Esophagus (tissue), 2 donors: ENCODE results near the gene TRPM5. TPM values are rescaled to one million over a fixed set of nuclear protein-coding genes. Genes with fewer than 3 reads are reported as not detected.

ENCODE experiments used
- H3K27ac ChIP-seq, 2 donors: one replicate each; pipeline ENCODE4 v1.5.1; 2013; ENCODE audit warnings: low read depth in 2 of 2, mild to moderate bottlenecking in 2 of 2, inconsistent platforms in 1 of 2, low read length in 1 of 2, moderate library complexity in 1 of 2
- H3K27me3 ChIP-seq, 2 donors: one replicate each; pipeline ENCODE4 v1.6.1; 2013; ENCODE audit warnings: low read length in 2 of 2, control low read depth in 1 of 2, mild to moderate bottlenecking in 1 of 2; ENCODE audit not compliant: insufficient read depth in 2 of 2, control insufficient read depth in 1 of 2
- H3K36me3 ChIP-seq, 2 donors: one replicate each; pipeline ENCODE4 v1.6.1; 2013; ENCODE audit warnings: low read length in 1 of 2; ENCODE audit not compliant: control insufficient read depth in 2 of 2, insufficient read depth in 2 of 2
- H3K4me1 ChIP-seq, 2 donors: one replicate each; pipeline ENCODE4 v1.6.1; 2013; ENCODE audit warnings: low read length in 1 of 2; ENCODE audit not compliant: control insufficient read depth in 2 of 2, insufficient read depth in 2 of 2
- H3K4me3 ChIP-seq, 2 donors: one replicate each; pipeline ENCODE4 v1.5.1; 2013; ENCODE audit warnings: low read length in 2 of 2, mild to moderate bottlenecking in 2 of 2, low read depth in 1 of 2, moderate library complexity in 1 of 2
- H3K9me3 ChIP-seq, 2 donors: one replicate each; pipeline ENCODE4 v1.6.1; 2013; ENCODE audit warnings: mild to moderate bottlenecking in 2 of 2, low read depth in 1 of 2, low read length in 1 of 2, moderate library complexity in 1 of 2; ENCODE audit not compliant: control insufficient read depth in 2 of 2, insufficient read depth in 1 of 2
- WGBS, 2 donors: extraction: QIAGEN DNeasy Blood & Tissue Kit; methylation state at CpG; one replicate each; pipeline ENCODE4 v1.1.7; 2013; 5-methylcytosine and 5-hydroxymethylcytosine counted together
- polyA plus RNA-seq, 2 donors: library from polyadenylated mRNA; stranded (reverse); fragments of 200-250 nt; gene quantifications; one replicate each; pipeline ENCODE4 v1.2.3, GENCODE V29; 2013
- donor health status: healthy with polysubstance abuse.
- donor health status: Bipolar disorder and iron deficiency.

The TRPM5 gene
- polyA plus RNA-seq, 2 donors = 0.01 TPM; not detected in 1

DNA sequence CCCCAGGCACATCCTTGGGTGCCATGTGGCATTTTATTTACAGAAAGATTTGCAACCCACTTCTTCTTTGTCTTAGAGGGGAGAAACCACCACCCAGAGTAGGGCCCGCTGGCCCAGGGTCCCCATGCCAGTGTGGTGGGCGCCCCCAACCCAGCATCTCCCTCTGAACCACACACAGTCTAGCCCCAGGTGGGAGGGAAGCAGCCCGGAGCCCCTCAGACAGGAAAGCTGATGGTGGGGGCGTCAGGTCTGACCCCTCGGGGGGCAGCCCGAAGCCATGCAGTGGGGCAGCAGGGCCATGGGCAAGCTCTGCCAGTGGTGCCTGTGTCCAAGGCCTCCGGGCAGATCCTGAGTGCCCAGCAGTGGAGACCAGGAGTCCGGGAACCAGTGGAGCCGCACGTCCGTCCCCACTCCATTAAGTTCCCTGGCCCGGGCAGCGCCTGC lies 11.7 kb downstream of the TRPM5 start:
- Histone ChIP-seq H3K27me3 (no peaks in the 10 kb centered on the region), H3K4me1 (no peaks in the 10 kb centered on the region), H3K27ac (no peak overlapping the region), H3K36me3 (no peaks in the 10 kb centered on the region), H3K4me3 (no peak overlapping the region), H3K9me3 (peaks cover 0 to 13% of the 10 kb centered on the region in 2 donors)
- WGBS, 2 donors = 86 to 90% methylated on average over 11 to 13 of the region's 13 CpGs

DNA sequence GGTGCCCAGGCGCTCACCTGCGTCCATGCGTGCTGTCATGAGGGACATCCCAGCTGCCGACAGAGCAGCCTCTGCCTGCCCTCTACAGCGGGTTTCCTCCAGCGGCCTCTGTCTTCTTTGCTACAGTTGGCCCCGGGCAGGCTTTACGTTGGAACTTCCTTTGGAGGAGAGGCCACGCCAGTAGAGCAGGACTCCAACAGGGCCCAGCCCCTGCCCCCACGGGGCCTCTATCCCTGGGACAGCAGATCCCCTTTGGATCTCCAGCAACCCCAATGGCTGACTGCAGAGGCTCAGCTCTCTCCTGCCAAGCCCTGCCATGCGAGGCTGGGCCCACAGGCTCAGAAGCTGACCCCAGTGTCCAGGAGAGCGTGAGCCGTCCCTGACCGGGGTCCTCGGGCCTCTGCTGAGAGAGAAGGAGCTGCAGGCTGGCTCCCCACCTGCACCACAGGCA lies 12.1 kb downstream of the TRPM5 start:
- 63 to 79% methylated on average over 15 of the region's 15 CpGs for WGBS, 2 donors
- Histone ChIP-seq H3K36me3 (no peaks in the 10 kb centered on the region), H3K27me3 (no peaks in the 10 kb centered on the region), H3K4me3 (no peak overlapping the region), H3K9me3 (peaks cover 0 to 13% of the 10 kb centered on the region in 2 donors), H3K27ac (no peak overlapping the region), H3K4me1 (peaks cover 0 to 3% of the 10 kb centered on the region in 2 donors)

- H3K9me3 ChIP-seq = peaks cover 0 to 13% of the 10 kb centered on the region in 2 donors
Measured at GRCh38 chr11:2431395-2431794, 12.9 kb downstream of the TRPM5 start.

GRCh38 chr11:2428322-2428795 lies 16.0 kb downstream of the TRPM5 start:
- no peaks in the 10 kb centered on the region for H3K27me3 ChIP-seq
- peaks cover 0 to 6% of the 10 kb centered on the region in 2 donors for H3K4me1 ChIP-seq
- H3K4me3 ChIP-seq = no peak overlapping the region
- 51 to 57% methylated on average over 8 of the region's 8 CpGs for WGBS, 2 donors
- no peaks in the 10 kb centered on the region for H3K36me3 ChIP-seq
- H3K27ac ChIP-seq = no peak overlapping the region
- peaks cover 0 to 7% of the 10 kb centered on the region in 2 donors for H3K9me3 ChIP-seq

More at GRCh38 chr11:2431395-2431794, 12.9 kb downstream of the TRPM5 start:
- Histone ChIP-seq H3K4me1 (peaks cover 0 to 6% of the 10 kb centered on the region in 2 donors), H3K27me3 (no peaks in the 10 kb centered on the region), H3K36me3 (no peaks in the 10 kb centered on the region), H3K4me3 (no peak overlapping the region), H3K27ac (no peak overlapping the region)
- 76 to 95% methylated on average over 1 of the region's 1 CpG for WGBS, 2 donors

GRCh38 chr11:2427721-2428321 lies 16.5 kb downstream of the TRPM5 start:
- no peaks in the 10 kb centered on the region for H3K36me3 ChIP-seq
- WGBS, 2 donors = 65 to 66% methylated on average over 12 of the region's 12 CpGs
- H3K27me3 ChIP-seq = no peaks in the 10 kb centered on the region
- peaks cover 0 to 7% of the 10 kb centered on the region in 2 donors for H3K9me3 ChIP-seq
- no peak overlapping the region for H3K27ac ChIP-seq
- H3K4me3 ChIP-seq = no peak overlapping the region
- peaks cover 0 to 6% of the 10 kb centered on the region in 2 donors for H3K4me1 ChIP-seq

- WGBS, 2 donors = 58 to 61% methylated on average over 14 of the region's 14 CpGs
- no peaks in the 10 kb centered on the region for H3K36me3 ChIP-seq
- H3K9me3 ChIP-seq = peaks cover 0 to 7% of the 10 kb centered on the region in 2 donors
- no peak overlapping the region for H3K4me3 ChIP-seq
- no peak overlapping the region for H3K27ac ChIP-seq
- H3K27me3 ChIP-seq = no peaks in the 10 kb centered on the region
- peaks cover 0 to 6% of the 10 kb centered on the region in 2 donors for H3K4me1 ChIP-seq
Measured at GRCh38 chr11:2426826-2427521, 17.3 kb downstream of the TRPM5 start.

GRCh38 chr11:2426221-2426620 lies 18.1 kb downstream of the TRPM5 start:
- H3K4me1 ChIP-seq = peaks cover 0 to 6% of the 10 kb centered on the region in 2 donors
- 79 to 86% methylated on average over 13 of the region's 13 CpGs for WGBS, 2 donors
- H3K27me3 ChIP-seq = no peaks in the 10 kb centered on the region
- H3K9me3 ChIP-seq = peaks cover 0 to 7% of the 10 kb centered on the region in 2 donors
- no peak overlapping the region for H3K27ac ChIP-seq
- H3K36me3 ChIP-seq = no peaks in the 10 kb centered on the region
- H3K4me3 ChIP-seq = no peak overlapping the region

DNA sequence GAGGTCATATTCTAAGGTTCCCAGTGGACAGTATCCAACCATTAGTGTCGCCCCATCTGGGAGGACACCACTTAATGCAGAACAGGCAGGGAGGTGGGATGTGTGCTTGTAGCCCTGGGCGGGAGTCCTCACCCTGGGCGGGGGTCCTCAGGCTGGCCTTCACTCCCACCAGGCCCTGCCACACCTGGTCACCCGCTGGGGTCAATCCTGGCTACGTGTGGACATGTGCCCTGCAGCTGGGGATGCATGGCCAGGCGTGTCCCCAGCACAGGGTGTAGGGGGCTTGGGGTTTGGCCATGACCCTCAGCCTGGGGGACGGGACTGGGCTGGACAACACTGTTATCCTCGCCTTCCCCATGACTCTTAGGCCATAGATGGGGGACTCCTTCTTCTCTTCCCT lies 18.8 kb downstream of the TRPM5 start:
- H3K9me3 ChIP-seq = peaks cover 0 to 4% of the 10 kb centered on the region in 2 donors
- WGBS, 2 donors = 78 to 79% methylated on average over 8 of the region's 8 CpGs
- H3K36me3 ChIP-seq = no peaks in the 10 kb centered on the region
- no peak overlapping the region for H3K4me3 ChIP-seq
- H3K27ac ChIP-seq = no peak overlapping the region
- peaks cover 0 to 3% of the 10 kb centered on the region in 2 donors for H3K27me3 ChIP-seq
- H3K4me1 ChIP-seq = peaks cover 0 to 6% of the 10 kb centered on the region in 2 donors

DNA sequence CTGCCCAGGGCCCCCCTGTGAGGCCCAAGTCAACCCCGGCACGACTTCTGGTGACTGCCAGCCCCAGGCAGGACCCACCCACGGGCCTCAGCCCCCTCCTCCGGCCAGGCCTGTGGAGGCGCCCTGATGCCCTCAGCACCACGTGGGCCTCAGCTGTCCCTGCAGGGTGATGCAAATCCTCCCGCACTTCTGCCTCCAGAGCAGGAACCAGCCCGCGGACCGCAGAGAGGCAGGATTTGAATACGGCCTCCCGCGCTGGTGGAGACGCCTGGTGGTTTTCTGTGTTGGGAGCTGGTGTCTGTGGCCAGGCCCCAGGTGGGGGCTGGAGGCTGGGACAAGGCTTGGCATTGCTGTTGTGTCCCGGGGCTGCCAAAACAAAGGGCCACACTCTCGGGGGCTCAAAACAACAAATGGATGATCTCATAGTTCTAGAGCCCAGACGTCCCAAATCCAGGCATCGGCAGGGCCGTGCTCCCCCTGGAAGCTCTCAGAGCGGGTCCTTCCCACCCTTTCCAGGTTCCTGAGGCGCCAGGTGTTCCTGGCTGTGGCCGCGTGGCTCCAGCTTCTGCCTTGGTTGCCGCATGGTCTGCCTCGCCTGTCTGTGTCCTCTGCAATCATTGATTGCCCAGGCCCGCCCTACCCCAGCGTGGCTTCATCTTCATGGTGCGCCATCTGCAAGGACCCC lies 19.4 kb downstream of the TRPM5 start:
- Histone ChIP-seq H3K27ac (no peak overlapping the region), H3K36me3 (no peaks in the 10 kb centered on the region), H3K4me1 (peaks cover 0 to 9% of the 10 kb centered on the region in 2 donors), H3K9me3 (peaks cover 0 to 2% of the 10 kb centered on the region in 2 donors), H3K4me3 (no peak overlapping the region), H3K27me3 (peaks cover 0 to 3% of the 10 kb centered on the region in 2 donors)
- WGBS, 2 donors = 74 to 75% methylated on average over 28 of the region's 28 CpGs
